NCI-H1930 (cell line): Measurements from ENCODE around the gene GXYLT2.
"Not testable (repeated sequence)": the region's sequence is repeated elsewhere in the genome, so short reads cannot be mapped to it uniquely, and the experiment has no call there.

Experiments
- DNase-seq, 2 experiments: peaks; one replicate each; lab custom pipeline; 2025; lab: John Stamatoyannopoulos, UW

Gene GXYLT2

DNA sequence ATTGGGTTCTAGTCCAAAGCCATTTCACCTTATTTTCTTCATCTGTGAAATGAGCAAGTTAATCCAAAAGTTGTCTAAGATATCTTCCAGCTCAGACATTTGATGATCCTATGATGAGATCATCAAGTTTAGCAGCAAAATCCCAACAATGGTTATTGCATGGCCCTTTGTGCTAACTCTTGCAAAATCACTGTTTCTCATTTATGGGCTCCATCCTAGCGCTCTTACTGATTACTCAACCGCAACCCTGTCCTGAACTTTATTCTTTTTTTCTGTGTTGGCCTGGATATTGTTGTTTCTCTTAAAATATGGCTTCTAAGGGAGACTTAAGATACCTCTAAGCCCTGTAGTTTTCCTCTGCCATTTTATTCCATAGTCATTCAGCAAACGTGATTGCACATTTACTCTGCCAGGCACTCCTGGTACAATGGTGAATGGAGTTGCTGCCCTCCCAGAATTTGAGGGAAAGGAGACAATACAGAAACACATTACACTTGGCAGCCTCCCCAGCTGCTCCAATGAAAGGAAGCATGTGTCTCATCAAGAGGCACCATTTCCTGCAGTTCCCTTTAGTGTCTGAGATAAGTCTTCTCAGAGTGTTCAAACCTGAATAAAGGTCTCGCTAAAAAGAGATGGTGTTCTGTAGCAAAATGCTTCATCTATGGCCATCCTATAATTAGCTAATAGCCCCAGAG lies 4.4 kb downstream of the GXYLT2 start:
- DNase-seq = no peak

DNA sequence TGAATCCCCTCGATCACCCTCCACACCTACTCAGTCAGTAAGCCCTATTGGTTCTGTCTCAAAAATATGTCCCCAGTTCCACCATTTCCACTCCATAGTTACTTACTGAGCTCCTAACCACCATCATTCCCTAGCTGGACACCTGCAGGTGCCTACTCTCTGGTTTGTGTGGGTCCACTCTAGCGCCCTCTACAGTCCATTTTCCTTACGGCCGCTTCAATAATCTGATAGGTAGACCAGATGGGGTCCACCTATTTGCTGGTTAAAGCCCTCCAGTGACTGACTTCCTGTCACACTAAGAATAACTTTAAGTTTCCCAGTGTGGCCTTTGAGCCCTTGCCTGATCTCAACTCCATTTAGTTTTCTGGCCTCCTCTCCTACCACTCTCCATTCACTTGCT lies 5.0 kb downstream of the GXYLT2 start:
- peak in 1 of 2 experiments; percentile 3 for DNase-seq

DNA sequence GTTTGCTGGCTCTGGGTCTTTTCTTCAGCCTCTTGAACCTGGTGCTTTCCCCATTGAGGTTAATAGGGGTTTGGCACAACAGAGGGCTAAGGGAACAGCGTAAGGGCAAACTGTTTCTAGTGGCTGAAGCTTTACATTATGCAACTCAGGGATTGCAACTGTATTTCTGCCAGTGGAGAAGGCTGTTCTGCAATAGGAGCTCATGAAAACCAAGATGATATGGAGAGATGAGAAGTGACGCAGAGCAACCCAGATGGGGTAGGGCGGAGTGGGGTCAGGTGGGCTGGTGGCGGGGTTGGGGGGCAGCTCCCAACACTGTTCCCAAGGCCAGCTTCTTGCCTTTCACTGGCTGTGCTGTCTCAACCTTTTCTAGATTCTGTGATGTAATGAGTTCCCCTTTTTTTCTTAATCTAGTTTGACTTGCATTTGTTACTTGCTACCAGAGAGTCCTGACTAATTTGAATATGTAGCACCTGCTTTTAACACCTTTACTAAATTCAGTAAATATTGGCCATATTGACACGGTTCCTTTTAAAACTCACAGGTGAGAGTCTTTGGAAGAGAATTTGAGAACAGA lies 7.2 kb downstream of the GXYLT2 start:
- DNase-seq = no peak

DNA sequence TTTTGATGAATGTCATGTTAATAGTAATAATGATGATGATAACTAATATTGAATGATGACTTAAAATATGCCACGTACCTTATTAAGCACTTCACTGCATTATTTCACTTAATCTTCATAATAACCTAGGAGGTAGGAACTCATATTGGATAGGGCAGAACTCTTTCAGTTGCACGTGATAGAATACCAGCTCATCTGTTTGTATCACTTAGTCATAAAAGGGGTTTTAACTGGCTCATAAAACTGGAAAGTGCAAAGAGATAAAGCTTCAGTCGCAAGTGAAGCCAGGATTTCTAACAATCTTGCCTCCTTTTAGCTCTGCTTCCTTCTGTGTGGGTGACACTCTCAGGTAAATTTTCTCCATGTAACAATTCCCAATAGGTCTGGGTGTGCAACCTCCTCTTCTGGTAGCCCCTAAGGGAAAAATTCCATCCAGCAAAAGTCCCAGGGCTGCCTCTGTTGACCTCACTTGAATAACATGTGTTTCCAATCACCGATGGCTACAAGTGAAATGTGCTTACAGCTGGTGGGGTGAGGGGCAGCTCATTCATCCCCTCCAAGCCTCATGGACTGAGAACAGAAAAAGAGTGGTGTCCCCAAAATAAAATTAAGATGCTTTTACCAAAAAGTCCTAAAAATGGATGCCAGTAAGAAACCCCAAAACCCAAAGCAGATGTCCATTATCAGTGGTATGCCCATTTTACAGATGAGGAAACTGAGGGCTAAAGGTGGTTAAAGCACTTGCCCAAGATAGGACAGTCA lies 9.3 kb downstream of the GXYLT2 start:
- DNase-seq = no peak

DNA sequence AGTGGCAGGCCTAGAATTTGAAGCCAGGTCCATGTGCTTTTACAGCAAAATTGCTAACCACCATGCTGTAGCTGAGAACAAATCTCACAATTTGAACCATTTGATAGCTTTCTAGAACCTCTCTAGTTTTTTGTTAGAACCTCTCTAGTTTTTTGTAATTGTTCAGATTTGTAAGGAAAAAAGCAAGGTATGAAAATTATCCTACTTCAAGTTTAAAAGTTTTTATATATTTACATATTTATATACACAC lies 9.8 kb downstream of the GXYLT2 start:
- no peak for DNase-seq

DNA sequence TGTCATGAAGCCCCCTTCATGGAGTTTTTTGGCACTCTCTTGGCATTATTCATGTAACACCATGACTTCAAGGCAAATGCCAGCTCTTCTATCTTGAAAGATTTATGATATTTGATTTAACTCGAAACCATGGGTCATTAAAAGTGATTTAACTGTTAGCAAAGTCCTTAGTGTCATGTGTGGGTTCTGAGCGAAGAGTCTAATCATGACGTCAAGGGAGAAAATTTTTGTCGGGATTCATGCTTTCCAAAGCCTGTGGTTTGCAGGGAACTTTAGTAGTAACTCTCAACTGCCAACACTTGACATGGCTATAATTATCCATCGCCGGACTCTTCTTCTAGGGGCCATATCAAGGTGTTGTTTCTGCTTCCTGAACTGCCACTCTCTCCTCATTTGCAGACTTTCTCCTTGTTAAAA lies 11.5 kb downstream of the GXYLT2 start:
- no peak for DNase-seq

DNA sequence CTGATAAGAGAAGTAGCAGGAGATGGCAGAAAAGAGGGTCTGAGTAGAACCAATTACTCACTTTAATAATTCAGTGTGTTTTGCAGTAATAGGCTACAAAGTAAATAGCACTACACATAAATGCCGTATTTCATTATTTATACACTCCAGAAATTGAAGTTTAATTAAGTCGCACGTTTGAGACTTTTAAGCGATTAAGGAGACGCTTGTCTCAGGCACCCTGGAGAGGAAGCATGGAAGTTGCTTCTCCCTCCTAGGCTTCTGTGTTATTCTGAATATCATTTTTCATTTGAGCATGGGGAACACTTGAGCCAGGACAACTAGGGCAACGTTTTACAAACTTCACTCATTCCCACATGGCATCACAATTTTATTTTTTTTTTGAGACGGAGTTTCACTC lies 12.2 kb downstream of the GXYLT2 start:
- no peak for DNase-seq

DNA sequence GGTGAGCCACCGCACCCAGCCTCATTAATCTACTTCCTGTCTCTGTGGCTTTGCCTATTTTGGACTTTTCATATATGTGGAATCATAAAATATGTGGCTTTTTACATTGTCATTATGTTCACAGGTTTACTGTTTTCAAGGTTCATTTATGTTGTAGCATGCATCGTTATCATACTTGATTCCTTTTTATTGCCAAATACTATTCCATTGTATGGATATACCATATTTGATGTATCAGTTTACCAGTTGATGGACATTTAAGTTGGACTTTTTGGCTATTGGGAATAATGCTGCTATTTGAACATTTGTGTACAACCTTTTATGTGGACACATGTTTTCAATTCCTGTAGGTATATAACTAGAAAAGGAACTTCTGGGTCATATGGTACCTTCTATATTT lies 14.0 kb downstream of the GXYLT2 start:
- no peak for DNase-seq

DNA sequence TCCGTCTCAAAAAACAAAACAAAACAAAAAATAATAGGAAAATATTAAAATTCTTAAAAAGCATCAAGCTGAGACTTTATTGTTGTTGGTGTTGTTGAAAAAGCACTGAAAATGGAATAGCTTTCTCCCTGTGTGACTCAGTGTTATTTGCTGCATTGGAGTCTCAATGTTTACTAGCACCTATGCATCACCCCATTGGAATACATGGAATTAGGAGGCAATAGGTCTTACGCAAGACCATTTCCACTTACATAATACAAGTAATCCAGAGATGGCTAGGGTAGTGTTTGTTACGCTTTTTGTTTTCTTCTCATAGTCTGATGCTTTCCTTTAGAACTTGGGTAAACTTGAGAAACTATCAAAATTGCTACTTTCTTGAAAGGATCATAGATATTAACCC lies 15.2 kb downstream of the GXYLT2 start:
- DNase-seq = no peak

DNA sequence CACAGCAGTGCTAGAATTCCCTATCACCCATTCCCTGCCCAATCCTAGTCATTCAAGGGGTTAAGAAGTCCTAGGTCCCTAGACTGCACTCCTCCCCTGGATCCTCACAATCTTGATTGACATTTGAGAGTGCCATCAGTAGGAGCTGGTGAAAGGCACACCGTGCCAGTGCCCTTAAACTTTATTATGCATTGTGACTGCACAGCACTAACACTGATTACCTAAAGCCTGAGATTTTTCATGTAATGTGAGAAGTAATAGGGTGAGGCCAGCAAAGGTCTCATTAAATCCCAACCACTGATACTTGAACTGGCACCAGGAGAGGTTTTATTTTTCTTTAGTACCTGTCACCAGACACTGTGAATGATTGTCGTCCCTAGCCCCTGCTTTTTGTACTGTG lies 16.3 kb downstream of the GXYLT2 start:
- DNase-seq = no peak

DNA sequence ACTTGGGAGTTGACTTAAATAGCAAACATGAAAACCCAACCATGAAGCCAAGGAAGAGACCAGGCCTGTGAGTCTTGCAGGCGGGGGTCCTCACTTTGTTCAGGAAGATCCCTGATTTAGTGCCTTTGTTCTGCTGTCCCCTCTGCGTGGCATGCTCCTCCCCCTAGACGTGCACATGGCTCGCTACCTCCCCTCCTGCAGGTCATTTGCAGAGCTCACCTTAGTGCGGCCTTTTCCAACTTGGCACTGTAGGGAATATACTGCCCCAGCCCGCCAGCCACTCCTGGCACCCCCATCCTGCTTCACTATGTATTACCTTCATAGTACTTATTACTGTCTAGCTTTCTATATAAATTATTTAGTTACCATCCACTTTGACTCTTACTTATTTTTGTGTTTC lies 18.3 kb downstream of the GXYLT2 start:
- DNase-seq = no peak

DNA sequence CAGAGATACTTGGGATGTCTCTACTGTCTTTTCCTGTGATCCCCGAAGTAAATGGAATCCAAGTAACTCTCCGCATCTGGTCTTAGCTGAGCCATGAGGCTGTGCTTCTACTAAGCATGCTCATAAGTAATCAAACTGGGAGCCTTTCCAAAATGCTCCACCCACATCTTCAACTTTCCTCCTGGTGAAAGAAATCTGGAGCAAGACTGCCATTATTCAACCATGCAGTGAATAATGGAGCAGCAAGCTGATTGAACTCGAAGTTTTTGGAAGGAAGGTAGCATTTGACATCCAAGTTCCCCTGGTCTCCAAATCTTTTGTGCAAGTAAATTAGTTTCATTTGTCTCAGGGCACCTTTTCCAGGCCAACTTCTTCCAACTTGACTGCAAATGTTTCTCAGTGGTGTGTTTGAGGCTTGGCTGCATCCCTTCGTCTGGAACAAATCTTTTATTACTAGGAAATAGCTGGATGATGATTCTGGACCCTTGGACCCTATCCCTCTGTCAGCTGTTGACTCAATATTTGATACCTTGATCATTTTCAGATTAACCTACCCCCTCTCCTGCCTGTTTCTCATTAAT lies 19.4 kb downstream of the GXYLT2 start:
- no peak for DNase-seq

DNA sequence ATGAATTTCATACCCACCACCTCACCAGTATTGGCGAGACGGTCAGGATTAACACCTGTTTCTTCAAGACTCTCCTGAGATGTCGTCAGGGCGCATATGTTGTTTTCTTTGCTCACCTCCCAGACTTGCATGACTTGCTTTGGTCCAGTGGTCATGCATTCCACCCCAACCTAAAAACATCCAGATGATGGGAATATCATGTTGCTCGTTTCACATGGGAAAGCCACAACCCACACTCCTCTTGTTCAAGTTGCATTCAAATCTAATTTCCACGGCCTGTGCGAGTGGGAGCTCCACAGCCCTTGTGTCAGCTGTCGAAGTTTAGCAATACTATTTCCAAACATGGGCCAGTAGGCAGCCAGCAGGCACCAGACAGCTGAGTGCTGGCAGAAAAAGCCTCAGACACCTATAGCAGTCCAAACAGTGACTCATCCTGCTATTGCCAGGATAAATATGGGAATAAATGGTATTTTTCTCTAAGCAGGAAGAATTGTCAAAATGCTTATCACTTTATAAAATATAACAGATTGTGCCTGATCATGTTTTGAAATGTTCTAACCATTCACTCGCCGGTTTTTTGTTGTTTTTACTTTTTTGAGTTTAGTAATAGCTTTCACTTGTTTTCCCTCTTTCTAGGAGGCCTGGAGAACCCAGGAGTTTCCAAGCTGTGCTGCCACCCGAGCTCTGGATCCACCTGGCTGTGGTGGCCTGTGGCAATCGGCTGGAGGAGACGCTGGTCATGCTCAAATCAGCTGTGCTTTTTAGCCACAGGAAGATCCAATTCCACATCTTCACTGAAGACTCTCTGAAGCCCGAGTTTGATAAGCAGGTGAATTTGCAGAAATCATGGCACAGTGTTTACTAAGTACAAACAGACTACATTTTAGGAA lies 20.1 kb downstream of the GXYLT2 start:
- DNase-seq = no peak

DNA sequence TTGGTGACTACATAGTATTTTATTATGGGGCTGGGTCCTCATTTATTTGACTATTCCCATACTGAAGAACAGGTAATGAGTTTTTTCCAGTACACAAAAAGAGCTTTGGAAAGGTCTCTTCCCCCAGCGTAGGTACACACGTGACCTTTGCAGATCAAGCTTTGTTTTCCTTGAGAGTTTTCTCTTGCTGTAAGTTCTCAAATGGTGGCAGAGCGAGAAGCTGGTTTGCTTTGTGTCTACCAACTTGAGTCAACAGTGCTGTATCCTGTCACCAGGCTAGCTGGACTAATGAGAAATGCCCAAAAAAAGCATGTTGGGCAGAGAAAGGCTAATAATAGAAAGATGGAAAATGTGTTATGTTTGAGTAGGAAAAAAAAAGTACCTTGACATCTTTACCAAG lies 21.7 kb downstream of the GXYLT2 start:
- no peak for DNase-seq

DNA sequence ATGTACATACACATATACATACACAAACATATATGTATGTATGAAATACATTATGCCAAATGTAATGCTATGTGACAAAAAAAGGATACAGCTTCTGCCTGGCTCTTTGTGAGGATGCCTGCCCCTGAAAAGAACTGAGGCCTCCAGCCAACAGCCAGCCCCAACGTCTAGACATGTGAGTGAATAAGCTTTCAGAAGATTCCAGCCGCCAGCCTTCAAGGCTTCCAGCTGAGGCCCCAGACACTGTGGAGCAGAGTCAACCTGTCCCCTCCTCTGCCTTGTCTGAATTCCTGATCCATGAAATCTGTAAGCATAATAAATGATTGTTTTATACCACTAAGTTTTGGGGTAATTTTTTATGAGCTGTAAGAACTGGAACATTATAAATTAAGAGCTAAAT lies 24.7 kb downstream of the GXYLT2 start:
- DNase-seq = no peak

DNA sequence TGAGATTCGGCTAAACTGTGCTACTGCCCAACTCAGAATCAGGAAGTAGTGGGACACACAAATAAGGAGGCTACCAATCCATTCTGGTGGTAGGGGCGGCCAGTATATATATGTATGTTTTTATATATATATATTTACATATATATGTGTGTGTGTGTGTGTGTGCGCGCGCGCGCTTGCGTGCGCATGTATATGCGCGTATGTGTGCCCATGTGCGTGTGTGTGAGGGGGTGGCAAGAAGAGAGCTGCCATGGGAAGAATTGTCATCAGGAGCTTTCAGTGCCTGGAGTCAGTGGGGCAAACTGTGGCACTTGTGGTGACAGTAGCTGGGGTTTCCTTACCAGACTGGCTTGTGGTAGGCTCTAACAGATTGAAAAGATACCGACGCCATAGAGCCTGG lies 26.5 kb downstream of the GXYLT2 start:
- DNase-seq = no peak

DNA sequence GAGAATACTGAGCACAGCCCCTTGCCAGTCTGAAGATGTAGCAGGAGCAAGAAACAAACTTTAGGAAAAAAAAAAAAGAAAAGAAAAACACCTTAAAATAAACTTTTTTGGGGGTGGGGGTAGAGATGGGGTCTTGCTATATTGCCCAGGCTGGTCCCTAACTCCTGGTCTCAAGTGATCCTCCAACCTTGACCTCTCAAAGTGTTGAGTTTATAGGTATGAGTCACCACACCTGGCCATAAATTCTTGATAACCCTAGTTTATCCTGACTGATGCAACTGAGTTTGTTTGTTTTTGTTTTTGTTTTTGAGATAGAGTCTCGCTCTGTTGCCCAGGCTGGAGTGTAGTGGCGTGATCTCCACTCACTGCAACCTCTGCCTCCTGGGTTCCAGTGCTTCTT lies 28.4 kb downstream of the GXYLT2 start:
- DNase-seq = no peak

DNA sequence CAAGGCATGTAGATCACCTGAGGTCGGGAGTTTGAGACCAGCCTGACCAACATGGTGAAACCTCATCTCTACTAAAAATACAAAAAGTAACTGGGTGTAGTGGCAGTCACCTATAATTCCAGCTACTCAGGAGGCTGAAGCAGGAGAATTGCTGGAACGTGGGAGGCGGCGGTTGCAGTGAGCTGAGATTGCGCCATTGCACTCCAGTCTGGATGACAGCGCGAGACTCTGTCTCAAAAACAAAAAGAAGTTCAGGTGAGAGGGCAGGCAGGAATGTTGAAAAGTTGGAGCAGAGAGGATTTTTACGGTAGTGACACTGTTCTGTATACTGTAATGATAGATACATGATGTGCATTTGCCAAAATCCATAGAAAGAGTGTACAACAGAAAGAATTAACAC lies 31.7 kb downstream of the GXYLT2 start:
- DNase-seq = no peak

DNA sequence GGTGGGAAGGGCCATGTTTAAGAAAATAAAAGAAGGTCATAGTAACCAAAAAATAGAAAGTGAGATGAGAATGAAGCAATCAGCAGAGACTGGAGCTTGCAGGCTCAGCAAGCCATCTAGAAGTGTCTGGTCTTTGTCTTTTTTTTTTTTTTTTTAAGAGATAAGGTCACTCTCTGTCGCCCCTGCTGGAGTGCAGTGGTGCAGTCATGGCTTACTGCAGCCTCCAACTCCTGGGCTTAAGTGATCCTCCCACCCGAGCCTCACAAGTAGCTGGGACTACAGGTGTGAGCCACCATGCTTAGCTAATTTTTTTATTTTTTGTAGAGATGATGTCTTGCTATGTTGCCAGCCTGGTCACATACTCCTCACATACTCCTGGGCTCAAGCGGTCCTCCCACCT lies 36.2 kb downstream of the GXYLT2 start:
- no peak for DNase-seq

DNA sequence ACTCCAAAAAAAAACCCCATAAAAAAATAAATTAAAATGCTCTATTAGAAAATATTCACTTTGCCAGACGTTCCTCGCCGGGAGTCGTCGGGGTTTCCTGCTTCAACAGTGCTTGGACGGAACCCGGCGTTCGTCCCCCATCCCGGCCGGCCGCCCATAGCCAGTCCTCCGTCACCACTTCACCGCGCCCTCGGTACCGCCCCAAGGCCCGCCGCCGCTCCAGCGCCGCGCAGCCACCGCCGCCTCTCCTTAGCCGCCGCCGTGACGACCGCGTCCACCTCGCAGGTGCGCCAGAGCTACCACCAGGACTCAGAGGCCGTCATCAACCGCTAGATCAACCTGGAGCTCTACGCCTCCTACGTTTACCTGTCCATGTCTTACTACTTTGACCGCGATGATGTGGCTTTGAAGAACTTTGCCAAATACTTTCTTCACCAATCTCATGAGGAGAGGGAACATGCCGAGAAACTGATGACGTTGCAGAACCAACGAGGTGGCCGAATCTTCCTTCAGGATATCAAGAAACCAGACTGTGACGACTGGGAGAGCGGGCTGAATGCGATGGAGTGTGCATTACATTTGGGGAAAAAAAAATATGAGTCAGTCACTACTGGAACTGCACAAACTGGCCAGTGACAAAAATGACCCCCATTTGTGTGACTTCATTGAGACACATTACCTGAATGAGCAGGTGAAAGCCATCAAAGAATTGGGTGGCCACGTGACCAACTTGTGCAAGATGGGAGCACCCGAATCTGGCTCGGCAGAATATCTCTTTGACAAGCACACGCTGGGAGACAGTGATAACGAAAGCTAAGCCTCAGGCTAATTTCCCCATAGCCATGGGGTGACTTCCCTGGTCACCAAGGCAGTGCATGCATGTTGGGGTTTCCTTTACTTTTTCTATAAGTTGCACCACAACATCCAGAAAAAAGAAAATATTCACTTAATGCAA lies 41.2 kb downstream of the GXYLT2 start:
- DNase-seq = not testable (repeated sequence)

DNA sequence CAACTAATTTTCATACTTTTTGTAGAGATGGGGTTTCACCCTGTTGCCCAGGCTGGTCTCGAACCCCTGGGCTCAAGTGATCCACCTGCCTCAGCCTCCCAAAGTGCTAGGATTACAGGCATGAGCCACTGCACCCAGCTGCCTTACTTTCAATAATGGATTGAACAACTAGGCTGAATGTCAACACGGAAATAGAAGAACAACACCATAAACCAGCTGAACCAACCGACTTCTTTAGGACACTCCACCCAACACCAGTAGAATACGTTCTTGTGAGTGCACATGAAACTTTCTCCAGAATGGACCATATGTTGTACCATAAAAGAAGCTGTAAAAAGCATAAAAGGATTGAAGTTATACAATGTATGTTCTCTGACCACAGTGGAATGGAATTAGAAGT lies 42.9 kb downstream of the GXYLT2 start:
- DNase-seq = no peak
